Activated naive CD4-positive, alpha-beta T cell treated with anti-CD3 and anti-CD28 coated beads, Interleukin-2, amount 50 U/mL, for 24 hours (primary cell): ENCODE data around the gene MT4.

Source experiments
- H3K27ac Mint-ChIP-seq: one replicate; pipeline ENCODE4 v1.8.0; 2021; ENCODE audit warnings: mild to moderate bottlenecking, mixed read lengths
- H3K27me3 Mint-ChIP-seq: one replicate; pipeline ENCODE4 v1.8.0; 2021; ENCODE audit warnings: mixed read lengths
- H3K36me3 Mint-ChIP-seq: one replicate; pipeline ENCODE4 v1.8.0; 2021; ENCODE audit warnings: mixed read lengths
- H3K4me1 Mint-ChIP-seq: one replicate; pipeline ENCODE4 v1.8.0; 2021; ENCODE audit warnings: mixed read lengths
- H3K4me3 Mint-ChIP-seq: one replicate; pipeline ENCODE4 v1.8.0; 2021; ENCODE audit warnings: mild to moderate bottlenecking, mixed read lengths
- H3K9me3 Mint-ChIP-seq: one replicate; pipeline ENCODE4 v1.8.0; 2021; ENCODE audit warnings: mixed read lengths

MT4 gene

DNA sequence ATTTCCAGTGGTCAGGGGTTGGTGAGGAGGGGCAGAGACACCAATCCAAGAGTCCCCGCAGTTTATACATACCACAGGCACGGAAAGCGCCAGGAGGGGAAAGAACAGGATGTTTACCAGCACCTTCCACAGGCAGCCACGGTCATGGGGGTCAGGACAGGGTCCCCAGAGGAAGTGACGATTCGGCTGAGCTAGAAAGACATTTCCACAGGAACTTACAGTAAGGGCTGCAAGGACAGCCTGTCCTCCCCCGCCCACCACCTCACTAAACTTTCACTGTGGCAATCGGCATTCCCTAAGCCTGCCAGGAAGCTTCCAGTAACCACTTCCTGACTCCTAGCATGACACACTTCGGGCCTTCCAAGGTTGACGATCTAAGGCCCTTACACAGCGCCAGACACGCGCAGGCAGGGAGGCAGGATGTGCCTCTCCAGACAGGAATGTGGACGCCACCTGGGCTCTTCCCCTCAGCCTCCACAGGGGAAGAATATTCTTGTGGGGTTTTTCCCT, 42.3 kb downstream of the MT4 start:
- no peaks in the 10 kb centered on the region for H3K36me3 Mint-ChIP-seq
- no peaks in the 10 kb centered on the region for H3K9me3 Mint-ChIP-seq
- H3K27ac Mint-ChIP-seq = peak overlapping the region; percentile 83
- peak overlapping the region; percentile 75 for H3K4me3 Mint-ChIP-seq
- peaks cover 44% of the 10 kb centered on the region for H3K4me1 Mint-ChIP-seq
- H3K27me3 Mint-ChIP-seq = no peaks in the 10 kb centered on the region

DNA sequence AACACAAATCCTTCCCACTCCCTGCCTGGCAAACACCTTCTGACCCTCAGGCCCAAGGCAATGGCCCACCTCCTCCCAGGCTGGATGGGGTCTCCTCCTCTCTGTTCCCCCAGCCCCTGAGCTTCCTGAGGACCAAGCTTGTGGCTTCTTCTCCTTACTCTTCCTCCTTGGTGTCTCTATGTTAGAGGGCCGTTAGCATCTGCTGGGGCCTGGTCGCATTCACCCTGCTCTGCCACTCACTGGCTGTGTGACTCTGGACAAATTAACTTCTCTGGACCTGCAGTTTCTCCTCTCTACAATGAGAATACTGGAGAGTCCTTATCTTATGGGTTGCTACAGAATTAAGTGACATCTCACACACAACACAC, 42.8 kb downstream of the MT4 start:
- Mint-ChIP-seq H3K36me3 (no peaks in the 10 kb centered on the region), H3K27ac (peak overlapping the region; percentile 93), H3K27me3 (no peaks in the 10 kb centered on the region), H3K4me3 (peak overlapping the region; percentile 75), H3K9me3 (no peaks in the 10 kb centered on the region), H3K4me1 (peaks cover 49% of the 10 kb centered on the region)

DNA sequence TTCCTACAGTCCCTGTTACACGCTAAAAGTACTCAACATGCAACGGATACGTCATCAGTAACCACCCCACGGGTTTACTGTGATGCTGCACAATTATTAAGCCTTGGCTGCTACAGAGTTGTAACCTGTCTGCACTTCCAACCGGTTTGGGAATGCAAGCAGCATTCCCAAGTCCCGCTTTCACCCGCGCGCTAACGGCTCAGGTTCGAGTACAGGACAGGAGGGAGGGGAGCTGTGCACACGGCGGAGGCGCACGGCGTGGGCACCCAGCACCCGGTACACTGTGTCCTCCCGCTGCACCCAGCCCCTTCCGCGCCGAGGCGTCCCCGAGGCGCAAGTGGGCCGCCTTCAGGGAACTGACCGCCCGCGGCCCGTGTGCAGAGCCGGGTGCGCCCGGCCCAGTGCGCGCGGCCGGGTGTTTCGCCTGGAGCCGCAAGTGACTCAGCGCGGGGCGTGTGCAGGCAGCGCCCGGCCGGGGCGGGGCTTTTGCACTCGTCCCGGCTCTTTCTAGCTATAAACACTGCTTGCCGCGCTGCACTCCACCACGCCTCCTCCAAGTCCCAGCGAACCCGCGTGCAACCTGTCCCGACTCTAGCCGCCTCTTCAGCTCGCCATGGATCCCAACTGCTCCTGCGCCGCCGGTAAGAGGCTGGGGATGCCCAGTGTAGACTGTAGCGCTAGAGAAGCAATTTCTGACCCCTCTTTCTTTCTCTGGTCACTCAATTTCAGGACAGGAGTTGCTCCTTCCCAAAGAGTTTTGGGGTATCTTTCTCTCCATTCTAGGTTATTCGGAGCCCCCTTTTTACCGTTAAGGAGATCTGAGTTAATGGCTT, 43.4 kb downstream of the MT4 start, which contains the start of gene MT2A:
Gene MT2A (plus strand): TSS at position 542 of the 833 bp plus-strand sequence. CDS start 72 bp downstream, at position 614.
- peak within 1 kb of the TSS; percentile 95 for H3K27ac Mint-ChIP-seq
- no peaks in the 10 kb centered on the region for H3K27me3 Mint-ChIP-seq
- no peaks in the 10 kb centered on the region for H3K9me3 Mint-ChIP-seq
- peak within 1 kb of the TSS; percentile 92 for H3K4me3 Mint-ChIP-seq
- H3K36me3 Mint-ChIP-seq = no peaks in the 10 kb centered on the region
- H3K4me1 Mint-ChIP-seq = peaks cover 52% of the 10 kb centered on the region

DNA sequence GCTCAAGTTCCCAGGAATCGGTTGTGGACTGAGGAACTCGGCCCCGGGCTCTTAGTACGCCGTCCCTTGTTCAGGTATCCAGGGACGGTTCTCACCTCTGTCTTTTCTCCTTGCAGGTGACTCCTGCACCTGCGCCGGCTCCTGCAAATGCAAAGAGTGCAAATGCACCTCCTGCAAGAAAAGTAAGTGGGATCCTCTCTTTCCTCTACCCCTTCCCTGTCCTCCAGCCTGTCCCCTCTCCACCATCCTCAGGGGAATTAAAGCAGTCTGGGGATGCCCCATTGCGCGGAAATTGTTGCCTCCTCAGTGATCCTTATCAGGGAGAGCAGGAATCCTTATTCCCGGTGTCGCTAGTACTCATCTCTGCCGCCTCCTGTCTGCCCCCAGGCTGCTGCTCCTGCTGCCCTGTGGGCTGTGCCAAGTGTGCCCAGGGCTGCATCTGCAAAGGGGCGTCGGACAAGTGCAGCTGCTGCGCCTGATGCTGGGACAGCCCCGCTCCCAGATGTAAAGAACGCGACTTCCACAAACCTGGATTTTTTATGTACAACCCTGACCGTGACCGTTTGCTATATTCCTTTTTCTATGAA, 44.1 kb downstream of the MT4 start:
- peaks cover 60% of the 10 kb centered on the region for H3K4me1 Mint-ChIP-seq
- peak overlapping the region; percentile 95 for H3K27ac Mint-ChIP-seq
- H3K36me3 Mint-ChIP-seq = no peaks in the 10 kb centered on the region
- no peaks in the 10 kb centered on the region for H3K9me3 Mint-ChIP-seq
- H3K27me3 Mint-ChIP-seq = no peaks in the 10 kb centered on the region
- peak overlapping the region; percentile 92 for H3K4me3 Mint-ChIP-seq

GRCh38 chr16:56609463-56609921, 44.6 kb downstream of the MT4 start:
- H3K27ac Mint-ChIP-seq = peak overlapping the region; percentile 95
- no peaks in the 10 kb centered on the region for H3K9me3 Mint-ChIP-seq

GRCh38 chr16:56610017-56610608, 45.2 kb downstream of the MT4 start:
- H3K27me3 Mint-ChIP-seq = no peaks in the 10 kb centered on the region
- H3K27ac Mint-ChIP-seq = peak overlapping the region; percentile 95
- peaks cover 70% of the 10 kb centered on the region for H3K4me1 Mint-ChIP-seq
- H3K4me3 Mint-ChIP-seq = peak overlapping the region; percentile 92
- H3K36me3 Mint-ChIP-seq = no peaks in the 10 kb centered on the region
- no peaks in the 10 kb centered on the region for H3K9me3 Mint-ChIP-seq

More at GRCh38 chr16:56609463-56609921, 44.6 kb downstream of the MT4 start:
- Mint-ChIP-seq H3K36me3 (no peaks in the 10 kb centered on the region), H3K27me3 (no peaks in the 10 kb centered on the region), H3K4me3 (peak overlapping the region; percentile 92), H3K4me1 (peaks cover 65% of the 10 kb centered on the region)

GRCh38 chr16:56610609-56611111, 45.8 kb downstream of the MT4 start:
- no peaks in the 10 kb centered on the region for H3K9me3 Mint-ChIP-seq

DNA sequence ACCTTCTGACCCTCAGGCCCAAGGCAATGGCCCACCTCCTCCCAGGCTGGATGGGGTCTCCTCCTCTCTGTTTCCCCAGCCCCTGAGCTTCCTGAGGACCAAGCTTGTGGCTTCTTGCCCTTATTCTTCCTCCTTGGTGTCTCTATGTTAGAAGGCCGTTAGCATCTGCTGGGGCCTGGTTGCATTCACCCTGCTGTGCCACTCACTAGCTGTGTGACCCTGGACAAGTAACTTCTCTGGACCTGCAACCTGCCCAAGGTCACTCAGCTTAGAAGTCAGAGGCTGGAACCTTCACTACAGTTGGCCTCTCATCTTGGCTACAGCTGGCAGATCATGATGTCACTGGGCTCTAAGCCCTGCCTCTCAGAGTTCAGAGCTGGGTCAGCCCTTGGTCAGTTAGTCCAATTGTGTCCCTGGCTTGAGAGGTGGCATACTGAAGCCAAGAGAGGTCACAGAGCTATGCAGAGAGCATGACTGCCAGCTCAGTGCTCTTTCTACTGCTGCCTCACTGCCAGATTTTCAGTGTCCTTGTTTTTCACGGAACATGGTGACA, 46.5 kb downstream of the MT4 start:
- no peaks in the 10 kb centered on the region for H3K27me3 Mint-ChIP-seq
- H3K27ac Mint-ChIP-seq = peak overlapping the region; percentile 95
- no peaks in the 10 kb centered on the region for H3K36me3 Mint-ChIP-seq
- H3K9me3 Mint-ChIP-seq = no peaks in the 10 kb centered on the region
- peak overlapping the region; percentile 64 for H3K4me3 Mint-ChIP-seq
- peaks cover 70% of the 10 kb centered on the region for H3K4me1 Mint-ChIP-seq

More at GRCh38 chr16:56610609-56611111, 45.8 kb downstream of the MT4 start:
- Mint-ChIP-seq H3K36me3 (no peaks in the 10 kb centered on the region), H3K4me1 (peaks cover 74% of the 10 kb centered on the region), H3K27ac (peak overlapping the region; percentile 95), H3K27me3 (no peaks in the 10 kb centered on the region), H3K4me3 (peak overlapping the region; percentile 92)

- Mint-ChIP-seq H3K27ac (peak overlapping the region; percentile 42), H3K9me3 (no peaks in the 10 kb centered on the region), H3K4me3 (peak overlapping the region; percentile 16)
Measured at GRCh38 chr16:56613706-56614105, 48.8 kb downstream of the MT4 start.

GRCh38 chr16:56614549-56614991, 49.7 kb downstream of the MT4 start:
- peaks cover 59% of the 10 kb centered on the region for H3K4me1 Mint-ChIP-seq
- peaks cover 3% of the 10 kb centered on the region for H3K27me3 Mint-ChIP-seq
- H3K27ac Mint-ChIP-seq = peak overlapping the region; percentile 60
- no peaks in the 10 kb centered on the region for H3K9me3 Mint-ChIP-seq
- no peaks in the 10 kb centered on the region for H3K36me3 Mint-ChIP-seq
- no peak overlapping the region for H3K4me3 Mint-ChIP-seq

More at GRCh38 chr16:56613706-56614105, 48.8 kb downstream of the MT4 start:
- H3K36me3 Mint-ChIP-seq = no peaks in the 10 kb centered on the region
- H3K27me3 Mint-ChIP-seq = peaks cover 3% of the 10 kb centered on the region
- H3K4me1 Mint-ChIP-seq = peaks cover 63% of the 10 kb centered on the region

GRCh38 chr16:56615353-56615752, 50.5 kb downstream of the MT4 start:
- peaks cover 3% of the 10 kb centered on the region for H3K27me3 Mint-ChIP-seq
- H3K27ac Mint-ChIP-seq = no peak overlapping the region
- peaks cover 54% of the 10 kb centered on the region for H3K4me1 Mint-ChIP-seq
- H3K4me3 Mint-ChIP-seq = no peak overlapping the region
- no peaks in the 10 kb centered on the region for H3K9me3 Mint-ChIP-seq
- H3K36me3 Mint-ChIP-seq = no peaks in the 10 kb centered on the region

DNA sequence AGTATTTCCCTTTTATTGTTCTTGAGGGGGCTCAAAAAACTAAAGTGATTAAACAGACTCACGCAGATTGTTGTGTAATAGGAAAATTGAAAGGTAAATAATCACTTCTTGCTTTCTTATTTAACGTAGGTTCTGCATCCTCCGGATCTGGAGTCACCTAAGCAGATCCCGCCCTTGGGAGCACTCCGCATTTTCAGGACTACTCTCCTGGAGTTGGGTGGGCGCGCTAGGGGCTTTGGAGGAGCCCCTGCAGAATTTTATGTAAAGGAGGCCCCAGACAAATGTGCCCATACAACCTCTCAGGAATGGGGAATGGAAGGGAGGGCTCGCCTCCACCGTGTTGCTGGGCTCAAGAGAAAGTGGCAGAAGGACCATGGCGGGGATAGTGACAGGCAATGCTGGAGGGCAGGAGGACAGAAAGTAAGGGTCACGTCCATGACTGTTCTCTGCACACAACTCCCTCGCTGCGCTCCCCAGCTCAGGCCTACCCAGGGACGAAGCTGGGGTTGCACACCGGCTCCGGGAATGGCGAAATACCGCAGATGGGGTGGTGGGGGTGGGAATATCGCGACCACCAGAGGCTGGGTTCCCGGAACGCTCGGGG, 51.8 kb downstream of the MT4 start:
- Mint-ChIP-seq H3K36me3 (no peaks in the 10 kb centered on the region), H3K4me1 (peaks cover 41% of the 10 kb centered on the region), H3K9me3 (no peaks in the 10 kb centered on the region), H3K27me3 (peaks cover 3% of the 10 kb centered on the region), H3K4me3 (peak overlapping the region; percentile 62), H3K27ac (peak overlapping the region; percentile 4)

GRCh38 chr16:56617212-56618085, 52.6 kb downstream of the MT4 start:
- Mint-ChIP-seq H3K9me3 (no peaks in the 10 kb centered on the region), H3K4me3 (peak overlapping the region; percentile 76), H3K4me1 (peaks cover 38% of the 10 kb centered on the region), H3K27ac (no peak overlapping the region), H3K36me3 (no peaks in the 10 kb centered on the region), H3K27me3 (peaks cover 3% of the 10 kb centered on the region)

GRCh38 chr16:56618138-56618537, 53.3 kb downstream of the MT4 start:
- H3K9me3 Mint-ChIP-seq = no peaks in the 10 kb centered on the region
- H3K4me1 Mint-ChIP-seq = peaks cover 33% of the 10 kb centered on the region
- no peaks in the 10 kb centered on the region for H3K36me3 Mint-ChIP-seq
- H3K27ac Mint-ChIP-seq = no peak overlapping the region
- H3K4me3 Mint-ChIP-seq = no peak overlapping the region
- H3K27me3 Mint-ChIP-seq = peaks cover 3% of the 10 kb centered on the region
